Hepatocyte (in vitro differentiated cells): ENCODE measurements around the gene KSR2.

Source experiments
- EZH2 ChIP-seq: fragments of 200-600 bp; sonication (generic); IDR thresholded peaks from 2 replicates; pipeline ENCODE4 v1.6.1; 2016; ENCODE audit warnings: antibody characterized with exemption, mild to moderate bottlenecking, borderline replicate concordance
- EZH2phosphoT487 ChIP-seq: fragments of 200-600 bp; sonication (generic); IDR thresholded peaks from one replicate; pipeline ENCODE4 v1.6.1; 2018; ENCODE audit warnings: antibody characterized with exemption, mild to moderate bottlenecking, low read depth, moderate library complexity; ENCODE audit not compliant: unreplicated experiment, severe bottlenecking
- TF ChIP-seq, protein P1 (sequence below): fragments of 200-600 bp; sonication (generic); IDR thresholded peaks from 2 replicates; pipeline ENCODE4 v1.5.1; 2016; ENCODE audit warnings: antibody characterized with exemption, mild to moderate bottlenecking; ENCODE audit not compliant: poor library complexity

- TF ChIP-seq, protein P1, sequence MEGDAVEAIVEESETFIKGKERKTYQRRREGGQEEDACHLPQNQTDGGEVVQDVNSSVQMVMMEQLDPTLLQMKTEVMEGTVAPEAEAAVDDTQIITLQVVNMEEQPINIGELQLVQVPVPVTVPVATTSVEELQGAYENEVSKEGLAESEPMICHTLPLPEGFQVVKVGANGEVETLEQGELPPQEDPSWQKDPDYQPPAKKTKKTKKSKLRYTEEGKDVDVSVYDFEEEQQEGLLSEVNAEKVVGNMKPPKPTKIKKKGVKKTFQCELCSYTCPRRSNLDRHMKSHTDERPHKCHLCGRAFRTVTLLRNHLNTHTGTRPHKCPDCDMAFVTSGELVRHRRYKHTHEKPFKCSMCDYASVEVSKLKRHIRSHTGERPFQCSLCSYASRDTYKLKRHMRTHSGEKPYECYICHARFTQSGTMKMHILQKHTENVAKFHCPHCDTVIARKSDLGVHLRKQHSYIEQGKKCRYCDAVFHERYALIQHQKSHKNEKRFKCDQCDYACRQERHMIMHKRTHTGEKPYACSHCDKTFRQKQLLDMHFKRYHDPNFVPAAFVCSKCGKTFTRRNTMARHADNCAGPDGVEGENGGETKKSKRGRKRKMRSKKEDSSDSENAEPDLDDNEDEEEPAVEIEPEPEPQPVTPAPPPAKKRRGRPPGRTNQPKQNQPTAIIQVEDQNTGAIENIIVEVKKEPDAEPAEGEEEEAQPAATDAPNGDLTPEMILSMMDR, result no peak
- no peak for TF ChIP-seq EZH2
- no peak for TF ChIP-seq EZH2phosphoT487
Observed at GRCh38 chr12:117563706-117564105, 405.1 kb downstream of the KSR2 start.
